Effector memory CD4-positive, alpha-beta T cell (primary cell): ENCODE results near the gene SPACA5B.
"Not testable (repeated sequence)": the region's sequence is repeated elsewhere in the genome, so short reads cannot be mapped to it uniquely, and the experiment has no call there.

ENCODE experiments used
- DNase-seq, 3 donors: peaks; one replicate each; pipeline ENCODE4 v3.0.0-alpha.2; 2020
- H3K27ac ChIP-seq: 2 replicates; pipeline ENCODE4 v1.7.0; 2013; ENCODE audit warnings: mild to moderate bottlenecking, low read length, moderate library complexity; ENCODE audit not compliant: insufficient read depth, poor library complexity, severe bottlenecking
- H3K27me3 ChIP-seq: replicated peaks from 2 replicates; pipeline ENCODE4 v1.7.0; 2013; ENCODE audit warnings: mild to moderate bottlenecking, low read length; ENCODE audit not compliant: insufficient read depth, control insufficient read depth, poor library complexity, severe bottlenecking
- H3K36me3 ChIP-seq: 2 replicates; pipeline ENCODE4 v1.7.0; 2013; ENCODE audit warnings: mild to moderate bottlenecking, low read length, moderate library complexity; ENCODE audit not compliant: control insufficient read depth, insufficient read depth
- H3K4me1 ChIP-seq: 2 replicates; pipeline ENCODE4 v1.7.0; 2013; ENCODE audit warnings: low read length, mild to moderate bottlenecking; ENCODE audit not compliant: control insufficient read depth, insufficient read depth, poor library complexity, severe bottlenecking
- H3K4me3 ChIP-seq: 2 replicates; pipeline ENCODE4 v1.7.0; 2013; ENCODE audit warnings: low read length, low read depth, mild to moderate bottlenecking; ENCODE audit not compliant: insufficient read depth, poor library complexity, severe bottlenecking
- H3K9me3 ChIP-seq: 2 replicates; pipeline ENCODE4 v1.7.0; 2013; ENCODE audit warnings: mild to moderate bottlenecking, low read length, moderate library complexity; ENCODE audit not compliant: control insufficient read depth

Gene SPACA5B

GRCh38 chrX:48180811-48181210, 50.4 kb downstream of the SPACA5B start:
- Histone ChIP-seq H3K4me3 (no peak overlapping the region), H3K27me3 (no peaks in the 10 kb centered on the region), H3K4me1 (no peaks in the 10 kb centered on the region), H3K36me3 (no peaks in the 10 kb centered on the region), H3K27ac (no peak overlapping the region), H3K9me3 (no peaks in the 10 kb centered on the region)
- DNase-seq, result no peak

GRCh38 chrX:48181882-48182281, 51.5 kb downstream of the SPACA5B start:
- DNase-seq, H3K4me3 ChIP-seq, H3K36me3 ChIP-seq, H3K27ac ChIP-seq, H3K27me3 ChIP-seq, H3K9me3 ChIP-seq, H3K4me1 ChIP-seq: not testable (repeated sequence)
